Ishikawa (cell line): Measurements from ENCODE around the gene NOL4L.

ENCODE experiments used
- CEBPB ChIP-seq: IDR thresholded peaks from 2 replicates; pipeline ENCODE4 v1.6.1; 2012
- CREB1 ChIP-seq: IDR thresholded peaks from 2 replicates; pipeline ENCODE4 v1.6.1; 2012; ENCODE audit warnings: low read depth
- EGR1 ChIP-seq: IDR thresholded peaks from 2 replicates; pipeline ENCODE4 v1.6.1; 2012
- EP300 ChIP-seq: IDR thresholded peaks from 2 replicates; pipeline ENCODE4 v1.6.1; 2012; ENCODE audit warnings: borderline replicate concordance
- FOXM1 ChIP-seq: IDR thresholded peaks from 2 replicates; pipeline ENCODE4 v1.6.1; 2012; ENCODE audit warnings: low read depth, borderline replicate concordance
- NFIC ChIP-seq: IDR thresholded peaks from 2 replicates; pipeline ENCODE4 v1.6.1; 2012
- RAD21 ChIP-seq: IDR thresholded peaks from 2 replicates; pipeline ENCODE4 v1.6.1; 2012; ENCODE audit warnings: low read depth
- TAF1 ChIP-seq: IDR thresholded peaks from 2 replicates; pipeline ENCODE4 v1.6.1; 2012; ENCODE audit warnings: low read depth, mild to moderate bottlenecking
- TCF12 ChIP-seq: IDR thresholded peaks from 2 replicates; pipeline ENCODE4 v1.6.1; 2012; ENCODE audit warnings: low read depth
- TEAD4 ChIP-seq: IDR thresholded peaks from 2 replicates; pipeline ENCODE4 v1.6.1; 2012
- YY1 ChIP-seq: IDR thresholded peaks from 2 replicates; pipeline ENCODE4 v1.6.1; 2012; ENCODE audit warnings: low read depth
- ZBTB7A ChIP-seq: IDR thresholded peaks from 2 replicates; pipeline ENCODE4 v1.6.1; 2012; ENCODE audit warnings: low read depth
- TF ChIP-seq, protein P1 (sequence below): IDR thresholded peaks from 2 replicates; pipeline ENCODE4 v1.6.1; 2012
- TF ChIP-seq, protein P2 (sequence below): IDR thresholded peaks from 2 replicates; pipeline ENCODE4 v1.6.1; 2012
- TF ChIP-seq, protein P3 (sequence below): IDR thresholded peaks from 2 replicates; pipeline ENCODE4 v1.6.1; 2012; ENCODE audit warnings: low read depth, mild to moderate bottlenecking

The NOL4L gene

DNA sequence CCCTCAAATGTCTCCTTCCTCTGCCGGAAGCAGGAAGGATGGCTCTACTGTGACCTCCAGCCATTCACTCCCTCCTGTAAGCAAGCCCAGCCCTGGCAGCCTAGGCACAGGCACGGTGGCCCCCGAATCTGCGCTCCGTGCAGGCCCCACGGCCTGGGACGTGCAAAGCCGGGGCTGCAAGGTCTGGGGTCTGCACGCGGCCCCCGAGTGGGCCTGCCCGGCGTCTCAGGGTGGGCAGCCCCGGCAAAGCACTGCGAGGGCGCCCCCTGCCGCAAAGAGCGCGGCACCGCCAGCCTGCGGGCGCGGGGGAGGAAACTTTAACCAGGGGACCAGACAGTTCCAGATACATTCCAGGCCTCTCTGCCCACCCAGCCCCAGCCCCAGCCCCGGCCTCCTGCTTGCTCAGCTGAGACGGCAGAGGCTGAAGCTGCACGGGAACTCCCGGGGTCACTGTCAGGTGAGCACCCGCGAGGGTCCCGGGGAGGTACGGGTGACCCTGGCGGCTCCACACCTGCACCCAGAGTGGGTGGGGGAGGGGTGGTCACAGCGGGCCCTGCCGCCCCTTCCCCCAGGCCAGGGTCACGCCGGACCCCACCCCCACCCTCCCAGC is 128.2 kb downstream of the NOL4L start:
- TF ChIP-seq EGR1, result peak; percentile 52
- TF ChIP-seq ZBTB7A, result peak; percentile 85; the same call in 1 of the 2 replicates
- TF ChIP-seq TEAD4, result peak; percentile 77
- no peak for TF ChIP-seq TCF12
- no peak for TF ChIP-seq FOXM1
- no peak for TF ChIP-seq CREB1
- TF ChIP-seq, protein P1, sequence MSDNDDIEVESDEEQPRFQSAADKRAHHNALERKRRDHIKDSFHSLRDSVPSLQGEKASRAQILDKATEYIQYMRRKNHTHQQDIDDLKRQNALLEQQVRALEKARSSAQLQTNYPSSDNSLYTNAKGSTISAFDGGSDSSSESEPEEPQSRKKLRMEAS, result peak; percentile 45; the same call in 1 of the 2 replicates
- TF ChIP-seq CEBPB, result no peak
- TF ChIP-seq EP300, result no peak
- no peak for TF ChIP-seq NFIC
- peak; percentile 64 for TF ChIP-seq RAD21
- no peak; the same call in 1 of the 2 replicates for TF ChIP-seq YY1

DNA sequence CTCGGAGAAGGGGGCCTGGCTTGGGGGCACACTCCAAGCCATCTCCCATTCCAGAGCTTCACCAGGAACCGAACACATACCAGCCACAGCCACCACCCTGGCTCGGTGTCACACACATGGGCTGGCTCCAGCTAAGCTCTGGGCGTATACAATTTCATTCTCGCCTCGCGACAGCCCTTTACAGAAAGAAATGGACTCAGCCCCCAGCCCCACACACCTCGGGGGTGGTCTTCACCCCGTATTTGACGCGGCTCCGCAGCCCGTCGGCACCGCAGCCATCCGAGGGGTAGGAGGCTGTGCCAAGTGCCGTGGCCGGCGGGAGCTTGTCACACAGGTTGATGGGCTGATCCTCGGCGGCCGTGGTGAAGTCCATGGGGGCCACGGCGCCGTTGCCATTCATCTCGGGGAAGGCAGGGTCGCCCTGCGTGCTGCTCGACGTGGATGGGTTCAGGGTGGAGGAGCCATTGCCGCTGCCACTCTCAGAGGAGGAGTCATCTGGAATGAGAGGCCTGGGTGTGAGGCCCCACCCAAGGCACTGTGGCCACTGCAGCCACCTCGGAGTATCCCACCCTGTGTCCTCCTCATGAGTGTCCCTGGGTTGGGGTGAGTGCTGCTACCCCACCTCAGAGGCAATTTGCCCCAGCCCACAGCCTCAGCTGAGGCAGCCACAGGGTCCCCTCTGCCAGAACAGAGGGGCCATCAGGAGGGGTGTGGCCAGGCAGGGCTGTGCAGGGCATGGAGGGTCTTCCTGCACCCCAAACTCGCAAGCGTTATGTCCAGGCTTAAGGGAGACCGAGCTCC is 129.0 kb downstream of the NOL4L start:
- TF ChIP-seq TAF1, result no peak
- TF ChIP-seq FOXM1, result no peak
- TF ChIP-seq, protein P2, sequence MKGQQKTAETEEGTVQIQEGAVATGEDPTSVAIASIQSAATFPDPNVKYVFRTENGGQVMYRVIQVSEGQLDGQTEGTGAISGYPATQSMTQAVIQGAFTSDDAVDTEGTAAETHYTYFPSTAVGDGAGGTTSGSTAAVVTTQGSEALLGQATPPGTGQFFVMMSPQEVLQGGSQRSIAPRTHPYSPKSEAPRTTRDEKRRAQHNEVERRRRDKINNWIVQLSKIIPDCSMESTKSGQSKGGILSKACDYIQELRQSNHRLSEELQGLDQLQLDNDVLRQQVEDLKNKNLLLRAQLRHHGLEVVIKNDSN, result no peak
- TF ChIP-seq, protein P3, sequence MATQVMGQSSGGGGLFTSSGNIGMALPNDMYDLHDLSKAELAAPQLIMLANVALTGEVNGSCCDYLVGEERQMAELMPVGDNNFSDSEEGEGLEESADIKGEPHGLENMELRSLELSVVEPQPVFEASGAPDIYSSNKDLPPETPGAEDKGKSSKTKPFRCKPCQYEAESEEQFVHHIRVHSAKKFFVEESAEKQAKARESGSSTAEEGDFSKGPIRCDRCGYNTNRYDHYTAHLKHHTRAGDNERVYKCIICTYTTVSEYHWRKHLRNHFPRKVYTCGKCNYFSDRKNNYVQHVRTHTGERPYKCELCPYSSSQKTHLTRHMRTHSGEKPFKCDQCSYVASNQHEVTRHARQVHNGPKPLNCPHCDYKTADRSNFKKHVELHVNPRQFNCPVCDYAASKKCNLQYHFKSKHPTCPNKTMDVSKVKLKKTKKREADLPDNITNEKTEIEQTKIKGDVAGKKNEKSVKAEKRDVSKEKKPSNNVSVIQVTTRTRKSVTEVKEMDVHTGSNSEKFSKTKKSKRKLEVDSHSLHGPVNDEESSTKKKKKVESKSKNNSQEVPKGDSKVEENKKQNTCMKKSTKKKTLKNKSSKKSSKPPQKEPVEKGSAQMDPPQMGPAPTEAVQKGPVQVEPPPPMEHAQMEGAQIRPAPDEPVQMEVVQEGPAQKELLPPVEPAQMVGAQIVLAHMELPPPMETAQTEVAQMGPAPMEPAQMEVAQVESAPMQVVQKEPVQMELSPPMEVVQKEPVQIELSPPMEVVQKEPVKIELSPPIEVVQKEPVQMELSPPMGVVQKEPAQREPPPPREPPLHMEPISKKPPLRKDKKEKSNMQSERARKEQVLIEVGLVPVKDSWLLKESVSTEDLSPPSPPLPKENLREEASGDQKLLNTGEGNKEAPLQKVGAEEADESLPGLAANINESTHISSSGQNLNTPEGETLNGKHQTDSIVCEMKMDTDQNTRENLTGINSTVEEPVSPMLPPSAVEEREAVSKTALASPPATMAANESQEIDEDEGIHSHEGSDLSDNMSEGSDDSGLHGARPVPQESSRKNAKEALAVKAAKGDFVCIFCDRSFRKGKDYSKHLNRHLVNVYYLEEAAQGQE, result no peak
- no peak for TF ChIP-seq RAD21
- no peak for TF ChIP-seq CREB1
- no peak for TF ChIP-seq YY1
- TF ChIP-seq TCF12, result no peak

DNA sequence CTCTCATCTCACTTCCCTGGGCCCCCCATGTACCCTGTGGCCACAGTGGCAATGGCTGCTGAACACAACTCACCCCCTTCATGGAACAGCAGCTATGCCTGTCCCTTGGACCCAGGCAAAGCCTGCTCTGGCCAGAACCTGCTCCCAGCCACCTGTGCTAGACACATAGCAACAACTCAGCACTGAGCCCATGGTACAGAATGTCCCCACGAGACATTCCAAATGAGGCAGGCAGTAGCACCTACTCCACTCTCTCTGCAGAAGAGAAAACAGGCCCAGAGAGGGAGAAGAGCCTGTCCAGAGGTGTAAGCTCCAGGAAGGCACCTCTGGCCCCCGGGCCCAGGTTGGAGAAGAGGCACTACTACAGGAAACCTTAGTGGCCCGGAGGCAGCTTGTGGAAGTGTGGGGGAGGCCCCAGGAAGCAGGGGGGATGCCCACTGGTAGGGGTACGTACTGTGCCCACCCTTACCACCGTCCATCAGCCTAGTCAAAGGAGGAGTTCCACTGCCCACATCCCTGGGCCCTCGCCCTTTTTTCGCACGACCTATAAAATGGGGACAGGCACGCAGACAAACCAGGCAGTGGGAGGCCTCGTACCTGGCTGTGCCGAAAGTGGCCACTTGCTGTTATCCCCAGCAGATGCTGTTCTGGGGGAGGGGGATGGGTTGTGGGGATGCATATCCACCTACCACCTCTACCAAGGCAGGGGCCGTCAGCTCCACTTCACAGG is 129.8 kb downstream of the NOL4L start:
- TF ChIP-seq EP300, result no peak
- TF ChIP-seq FOXM1, result no peak
- TF ChIP-seq TAF1, result no peak
- no peak for TF ChIP-seq YY1
- TF ChIP-seq, protein P2, result no peak
- TF ChIP-seq CREB1, result no peak
- TF ChIP-seq RAD21, result no peak
- TF ChIP-seq TEAD4, result no peak
- TF ChIP-seq CEBPB, result no peak

DNA sequence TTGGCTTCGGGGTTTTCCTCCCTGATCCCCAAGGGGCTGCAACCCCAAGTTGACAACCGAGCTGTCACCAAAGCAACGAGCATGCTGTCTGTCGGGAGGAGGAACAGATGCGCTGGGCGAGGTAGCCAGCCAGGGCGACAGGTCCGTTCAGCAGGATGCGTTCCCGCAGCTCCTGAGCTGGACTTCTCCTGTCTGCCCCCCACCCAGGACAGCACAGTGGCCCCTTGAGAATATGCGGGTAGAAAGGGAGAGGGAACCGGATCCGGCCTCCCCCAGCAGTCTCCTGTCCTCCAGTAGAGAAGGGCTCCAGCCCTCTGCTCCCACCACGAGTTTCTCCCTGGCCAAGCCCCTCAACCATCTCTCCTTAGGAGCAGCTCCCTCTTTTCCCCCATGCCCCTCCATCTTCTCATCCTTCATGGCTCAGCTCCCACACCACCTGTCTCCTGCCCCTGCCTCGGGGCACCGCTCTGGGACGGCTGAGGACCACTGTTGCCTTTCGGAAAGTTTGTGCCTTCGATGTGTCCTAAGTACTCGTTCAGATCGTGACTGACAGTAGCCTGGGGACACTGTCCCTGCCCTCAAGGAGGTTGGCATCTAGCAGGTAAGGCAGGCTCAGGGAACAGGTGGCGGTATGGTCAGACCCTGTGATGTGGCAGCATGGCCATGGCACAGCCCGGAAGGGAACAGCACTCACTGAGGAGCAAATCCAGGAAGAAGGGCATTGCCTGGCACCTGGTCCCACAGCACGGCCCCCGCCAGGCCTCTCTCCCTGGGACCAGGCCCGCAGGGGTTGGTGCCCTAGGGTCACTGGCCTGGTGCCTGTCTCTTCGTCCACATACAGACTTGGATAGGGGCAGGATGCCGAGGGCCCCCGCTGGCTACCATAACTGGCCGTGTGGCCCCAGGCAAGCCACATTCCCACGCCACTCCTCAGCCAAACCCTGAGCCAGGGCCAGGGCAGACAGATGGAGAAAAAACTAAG is 130.7 kb downstream of the NOL4L start:
- TF ChIP-seq, protein P1, result no peak
- TF ChIP-seq CEBPB, result no peak
- no peak for TF ChIP-seq FOXM1
- TF ChIP-seq ZBTB7A, result no peak
- TF ChIP-seq EP300, result no peak
- no peak for TF ChIP-seq CREB1
- no peak for TF ChIP-seq NFIC
- no peak for TF ChIP-seq TCF12
- no peak for TF ChIP-seq RAD21
- TF ChIP-seq TAF1, result no peak
- TF ChIP-seq, protein P3, result no peak
- TF ChIP-seq YY1, result no peak
- TF ChIP-seq, protein P2, result no peak
- TF ChIP-seq EGR1, result no peak
- TF ChIP-seq TEAD4, result no peak
